Measurements from ENCODE around the gene ATF5. TPM values are rescaled to one million over a fixed set of nuclear protein-coding genes. Genes with fewer than 3 reads are reported as not detected.
"Not testable (repeated sequence)": the region's sequence is repeated elsewhere in the genome, so short reads cannot be mapped to it uniquely, and the experiment has no call there.

ATF5 gene
- total RNA-seq, 2 experiments from 2014 or later, result 265 to 527 TPM

- intact Hi-C loops (cut with micrococcal nuclease; ENCODE audit: unreplicated experiment), result no loop called here
- Histone ChIP-seq H3K27ac (ENCODE audit: low read depth, low read length, poor library complexity, severe bottlenecking) (no peak overlapping the region), H3K79me2 (ENCODE audit: insufficient read depth, low read depth, low read length) (no peaks in the 10 kb centered on the region), H3K4me2 (ENCODE audit: low read length) (no peak overlapping the region), H3K4me1 (ENCODE audit: insufficient read depth, low read length, poor library complexity, severe bottlenecking) (no peaks in the 10 kb centered on the region), H4K20me1 (ENCODE audit: insufficient read depth, low read length) (no peaks in the 10 kb centered on the region), H3K9me3 (ENCODE audit: low read length) (no peaks in the 10 kb centered on the region), H3K9me2 (ENCODE audit: insufficient read depth, low read length) (no peaks in the 10 kb centered on the region), H3K4me3 (ENCODE audit: low read depth, low read length, poor library complexity, severe bottlenecking) (no peak overlapping the region), H2AFZ (ENCODE audit: low read length) (no peak overlapping the region), H3K36me3 (ENCODE audit: insufficient read depth, low read length) (peaks cover 3% of the 10 kb centered on the region)
- no peak for DNase-seq (ENCODE audit: low spot score)
- CTCF ChIA-PET (ENCODE audit: unreplicated experiment), result no interaction called here
- no TSS peak for BruUV-seq (replicated peaks)
- TF ChIP-seq EZH2phosphoT487 (IDR thresholded peaks at IDR 0.05; ENCODE audit: borderline replicate concordance, low read depth, low read length), result no peak
- TF ChIP-seq, protein P1, sequence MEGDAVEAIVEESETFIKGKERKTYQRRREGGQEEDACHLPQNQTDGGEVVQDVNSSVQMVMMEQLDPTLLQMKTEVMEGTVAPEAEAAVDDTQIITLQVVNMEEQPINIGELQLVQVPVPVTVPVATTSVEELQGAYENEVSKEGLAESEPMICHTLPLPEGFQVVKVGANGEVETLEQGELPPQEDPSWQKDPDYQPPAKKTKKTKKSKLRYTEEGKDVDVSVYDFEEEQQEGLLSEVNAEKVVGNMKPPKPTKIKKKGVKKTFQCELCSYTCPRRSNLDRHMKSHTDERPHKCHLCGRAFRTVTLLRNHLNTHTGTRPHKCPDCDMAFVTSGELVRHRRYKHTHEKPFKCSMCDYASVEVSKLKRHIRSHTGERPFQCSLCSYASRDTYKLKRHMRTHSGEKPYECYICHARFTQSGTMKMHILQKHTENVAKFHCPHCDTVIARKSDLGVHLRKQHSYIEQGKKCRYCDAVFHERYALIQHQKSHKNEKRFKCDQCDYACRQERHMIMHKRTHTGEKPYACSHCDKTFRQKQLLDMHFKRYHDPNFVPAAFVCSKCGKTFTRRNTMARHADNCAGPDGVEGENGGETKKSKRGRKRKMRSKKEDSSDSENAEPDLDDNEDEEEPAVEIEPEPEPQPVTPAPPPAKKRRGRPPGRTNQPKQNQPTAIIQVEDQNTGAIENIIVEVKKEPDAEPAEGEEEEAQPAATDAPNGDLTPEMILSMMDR (conservative IDR thresholded peaks at IDR 0.05; ENCODE audit: low read length), result no peak
- POLR2A ChIA-PET, result no interaction called here
These were observed 9.7 kb downstream of the ATF5 start for GRCh38 chr19:49938662-49939061.

GRCh38 chr19:49939721-49940481 lies 10.9 kb downstream of the ATF5 start:
- Histone ChIP-seq H3K27ac (ENCODE audit: low read depth, low read length, poor library complexity, severe bottlenecking) (no peak overlapping the region), H3K9me2 (ENCODE audit: insufficient read depth, low read length) (no peaks in the 10 kb centered on the region), H3K9me3 (ENCODE audit: low read length) (no peaks in the 10 kb centered on the region), H3K4me3 (ENCODE audit: low read depth, low read length, poor library complexity, severe bottlenecking) (no peak overlapping the region), H4K20me1 (ENCODE audit: insufficient read depth, low read length) (no peaks in the 10 kb centered on the region), H3K4me1 (ENCODE audit: insufficient read depth, low read length, poor library complexity, severe bottlenecking) (no peaks in the 10 kb centered on the region), H3K36me3 (ENCODE audit: insufficient read depth, low read length) (no peaks in the 10 kb centered on the region), H3K4me2 (ENCODE audit: low read length) (no peak overlapping the region), H2AFZ (ENCODE audit: low read length) (no peak overlapping the region), H3K79me2 (ENCODE audit: insufficient read depth, low read depth, low read length) (no peaks in the 10 kb centered on the region)
- no peak for TF ChIP-seq EZH2phosphoT487 (IDR thresholded peaks at IDR 0.05; ENCODE audit: borderline replicate concordance, low read depth, low read length)
- TF ChIP-seq, protein P1 (conservative IDR thresholded peaks at IDR 0.05; ENCODE audit: low read length), result peak; percentile 49
- DNase-seq (ENCODE audit: low spot score), result no peak
- intact Hi-C loops (cut with micrococcal nuclease; ENCODE audit: unreplicated experiment), result no loop called here
- no TSS peak for BruUV-seq (replicated peaks)
- CTCF ChIA-PET (ENCODE audit: unreplicated experiment), result no interaction called here
- POLR2A ChIA-PET, result interaction anchor here (0.7 kb wide), 1 partner anchor 10 kb away, joined by 3 read pairs; no protein-coding TSS in a partner anchor

DNA sequence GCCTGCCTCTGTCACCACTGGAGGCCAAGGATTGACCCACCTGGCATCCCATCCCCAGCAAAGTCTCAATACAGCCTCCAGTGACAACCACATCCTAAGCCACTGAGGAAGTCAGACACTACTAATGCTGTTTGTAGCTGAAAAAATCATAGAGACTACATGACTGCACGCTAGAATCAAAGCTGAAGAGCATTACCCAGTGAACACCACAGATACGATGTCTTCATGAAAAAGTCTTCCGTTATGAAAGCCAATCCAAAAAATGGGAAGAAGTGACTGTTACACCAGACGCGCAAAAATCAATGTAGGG lies 11.4 kb downstream of the ATF5 start:
- TF ChIP-seq, protein P1 (conservative IDR thresholded peaks at IDR 0.05; ENCODE audit: low read length), result no peak
- no peak for TF ChIP-seq EZH2phosphoT487 (IDR thresholded peaks at IDR 0.05; ENCODE audit: borderline replicate concordance, low read depth, low read length)
- H3K36me3 ChIP-seq (ENCODE audit: insufficient read depth, low read length), result no peaks in the 10 kb centered on the region
- intact Hi-C loops (cut with micrococcal nuclease; ENCODE audit: unreplicated experiment), result no loop called here
- H2AFZ ChIP-seq (ENCODE audit: low read length), result no peak overlapping the region
- ChIA-PET CTCF (ENCODE audit: unreplicated experiment) (no interaction called here), POLR2A (no interaction called here)
- no peaks in the 10 kb centered on the region for H3K9me3 ChIP-seq (ENCODE audit: low read length)
- no peaks in the 10 kb centered on the region for H3K79me2 ChIP-seq (ENCODE audit: insufficient read depth, low read depth, low read length)
- H3K4me2 ChIP-seq (ENCODE audit: low read length), result no peak overlapping the region
- no peaks in the 10 kb centered on the region for H3K4me1 ChIP-seq (ENCODE audit: insufficient read depth, low read length, poor library complexity, severe bottlenecking)
- no peak overlapping the region for H3K27ac ChIP-seq (ENCODE audit: low read depth, low read length, poor library complexity, severe bottlenecking)
- no peaks in the 10 kb centered on the region for H3K9me2 ChIP-seq (ENCODE audit: insufficient read depth, low read length)
- DNase-seq (ENCODE audit: low spot score), result no peak
- BruUV-seq (replicated peaks), result no TSS peak
- no peak overlapping the region for H3K4me3 ChIP-seq (ENCODE audit: low read depth, low read length, poor library complexity, severe bottlenecking)
- no peaks in the 10 kb centered on the region for H4K20me1 ChIP-seq (ENCODE audit: insufficient read depth, low read length)

DNA sequence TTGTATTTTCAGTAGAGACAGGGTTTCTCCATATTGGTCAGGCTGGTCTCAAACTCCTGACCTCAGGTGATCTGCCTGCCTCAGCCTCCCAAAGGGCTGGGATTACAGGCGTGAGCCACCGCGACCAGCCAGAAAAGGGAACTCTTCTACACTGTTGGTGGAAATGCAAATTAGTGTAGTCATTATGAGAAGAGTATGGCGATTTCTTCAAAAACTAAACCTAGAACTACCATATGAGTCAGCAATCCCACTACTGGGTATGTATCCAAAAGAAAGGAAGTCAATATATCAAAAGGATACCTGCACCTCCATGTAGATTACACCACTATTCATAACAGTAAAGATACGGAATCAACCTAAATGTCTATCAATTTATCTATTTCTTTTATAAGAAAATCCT lies 15.6 kb downstream of the ATF5 start:
- H3K27ac ChIP-seq (ENCODE audit: low read depth, low read length, poor library complexity, severe bottlenecking); CTCF ChIA-PET (ENCODE audit: unreplicated experiment); H3K36me3 ChIP-seq (ENCODE audit: insufficient read depth, low read length); H3K9me3 ChIP-seq (ENCODE audit: low read length); H3K79me2 ChIP-seq (ENCODE audit: insufficient read depth, low read depth, low read length); H4K20me1 ChIP-seq (ENCODE audit: insufficient read depth, low read length); BruUV-seq (replicated peaks); H3K4me2 ChIP-seq (ENCODE audit: low read length); DNase-seq (ENCODE audit: low spot score); H3K9me2 ChIP-seq (ENCODE audit: insufficient read depth, low read length); POLR2A ChIA-PET; H2AFZ ChIP-seq (ENCODE audit: low read length); H3K4me1 ChIP-seq (ENCODE audit: insufficient read depth, low read length, poor library complexity, severe bottlenecking); intact Hi-C loops (cut with micrococcal nuclease; ENCODE audit: unreplicated experiment); H3K4me3 ChIP-seq (ENCODE audit: low read depth, low read length, poor library complexity, severe bottlenecking): not testable (repeated sequence)
